Prostate gland (tissue), 2 donors: ENCODE results near the gene MTURN. TPM values are rescaled to one million over a fixed set of nuclear protein-coding genes. Genes with fewer than 3 reads are reported as not detected.
A peak's percentile ranks its signal among the peaks of the same experiment; 100 is the strongest.

Experiments
- DNase-seq: peaks from one replicate; pipeline ENCODE4 v3.0.0-alpha.2; 2019; ENCODE audit warnings: low spot score
- H3K27ac ChIP-seq, 2 donors: fragments of 200-600 bp; sonication (generic); 2 replicates each; pipeline ENCODE4 v1.5.1; 2017 to 2019
- H3K27me3 ChIP-seq: fragments of 200-600 bp; sonication (generic); replicated peaks from 2 replicates; pipeline ENCODE4 v1.5.1; 2019; ENCODE audit not compliant: insufficient read depth
- H3K36me3 ChIP-seq, 2 donors: fragments of 200-600 bp; sonication (generic); 1 replicate in 1 of 2; 2 replicates in 1 of 2; pipeline versions ENCODE4 v1.5.1 to v1.8.1; 2017 to 2019
- H3K4me1 ChIP-seq: fragments of 200-600 bp; sonication (generic); replicated peaks from 2 replicates; pipeline ENCODE4 v1.5.1; 2019
- H3K4me3 ChIP-seq, 2 donors: fragments of 200-600 bp; sonication (generic); 2 replicates each; pipeline ENCODE4 v1.5.1; 2017 to 2019
- H3K9me3 ChIP-seq: fragments of 200-600 bp; sonication (generic); 2 replicates; pipeline ENCODE4 v1.5.1; 2017
- CTCF ChIP-seq, 4 experiments: fragments of 200-600 bp in 2 of 4; fragments of 450-650 bp in 2 of 4; sonication (generic) in 2 of 4; IDR thresholded peaks; 1 replicate in 3 of 4; 2 replicates in 1 of 4; pipeline ENCODE4 v1.5.1; 2016 to 2019; ENCODE audit warnings: antibody characterized with exemption in 4 of 4, mild to moderate bottlenecking in 2 of 4, moderate library complexity in 2 of 4
- POLR2A ChIP-seq: fragments of 450-650 bp; IDR thresholded peaks from one replicate; pipeline ENCODE4 v1.6.1; 2016; ENCODE audit warnings: antibody characterized with exemption, mild to moderate bottlenecking
- POLR2AphosphoS5 ChIP-seq: sonication (generic); formaldehyde crosslinking; IDR thresholded peaks from one replicate; pipeline ENCODE4 v1.6.1; 2017; ENCODE audit warnings: antibody characterized with exemption
- WGBS: methylation state at CpG from one replicate; pipeline ENCODE4 v1.1.5; 2018; 5-methylcytosine and 5-hydroxymethylcytosine counted together
- intact Hi-C: fragments of 100-400 bp; cut with DNase I; formaldehyde crosslinking; loops from one replicate; pipeline ENCODE4 v1.14.2; 2022
- total RNA-seq, 2 donors: library from RNA; depleted of rRNA; stranded (reverse); fragments of >200 nt; gene quantifications; one replicate each; pipeline ENCODE4 v1.1.0, GENCODE V29; 2016

The MTURN gene
- total RNA-seq, 2 donors from 2014 or later: 22.6 to 26.9 TPM

GRCh38 chr7:30117896-30118295 is 16.9 kb upstream of the MTURN start:
- intact Hi-C loops: no loop called here
- H3K36me3 ChIP-seq: no peaks in the 10 kb centered on the region
- no peak for DNase-seq
- TF ChIP-seq POLR2AphosphoS5: no peak
- TF ChIP-seq CTCF (IDR thresholded peaks at IDR 0.05): no peak
- no peak for TF ChIP-seq POLR2A
- WGBS: 89% methylated on average over 4 of the region's 4 CpGs
- no peaks in the 10 kb centered on the region for H3K9me3 ChIP-seq
- no peaks in the 10 kb centered on the region for H3K27me3 ChIP-seq
- no peaks in the 10 kb centered on the region for H3K4me1 ChIP-seq
- H3K4me3 ChIP-seq: no peak overlapping the region
- no peak overlapping the region for H3K27ac ChIP-seq

- 86% methylated on average over 4 of the region's 4 CpGs for WGBS
- Histone ChIP-seq H3K9me3 (no peaks in the 10 kb centered on the region), H3K4me1 (no peaks in the 10 kb centered on the region), H3K36me3 (no peaks in the 10 kb centered on the region), H3K4me3 (no peak overlapping the region), H3K27me3 (no peaks in the 10 kb centered on the region), H3K27ac (no peak overlapping the region)
- DNase-seq: no peak
- no peak for TF ChIP-seq CTCF (IDR thresholded peaks at IDR 0.05)
- TF ChIP-seq POLR2AphosphoS5: no peak
- TF ChIP-seq POLR2A: no peak
- intact Hi-C loops: no loop called here
Measured at GRCh38 chr7:30119890-30120577, 14.8 kb upstream of the MTURN start.

GRCh38 chr7:30133736-30134610 is 813 bp upstream of the MTURN start:
- Histone ChIP-seq H3K36me3 (no peaks in the 10 kb centered on the region), H3K27ac (peak overlapping the region; percentile 92 to 95), H3K27me3 (no peaks in the 10 kb centered on the region), H3K9me3 (no peaks in the 10 kb centered on the region), H3K4me1 (no peaks in the 10 kb centered on the region), H3K4me3 (peak overlapping the region; percentile 69 to 86)
- DNase-seq: no peak
- TF ChIP-seq POLR2A (no peak), POLR2AphosphoS5 (no peak), CTCF (IDR thresholded peaks at IDR 0.05) (no peak)
- intact Hi-C loops: no loop called here
- 31% methylated on average over 13 of the region's 13 CpGs for WGBS

DNA sequence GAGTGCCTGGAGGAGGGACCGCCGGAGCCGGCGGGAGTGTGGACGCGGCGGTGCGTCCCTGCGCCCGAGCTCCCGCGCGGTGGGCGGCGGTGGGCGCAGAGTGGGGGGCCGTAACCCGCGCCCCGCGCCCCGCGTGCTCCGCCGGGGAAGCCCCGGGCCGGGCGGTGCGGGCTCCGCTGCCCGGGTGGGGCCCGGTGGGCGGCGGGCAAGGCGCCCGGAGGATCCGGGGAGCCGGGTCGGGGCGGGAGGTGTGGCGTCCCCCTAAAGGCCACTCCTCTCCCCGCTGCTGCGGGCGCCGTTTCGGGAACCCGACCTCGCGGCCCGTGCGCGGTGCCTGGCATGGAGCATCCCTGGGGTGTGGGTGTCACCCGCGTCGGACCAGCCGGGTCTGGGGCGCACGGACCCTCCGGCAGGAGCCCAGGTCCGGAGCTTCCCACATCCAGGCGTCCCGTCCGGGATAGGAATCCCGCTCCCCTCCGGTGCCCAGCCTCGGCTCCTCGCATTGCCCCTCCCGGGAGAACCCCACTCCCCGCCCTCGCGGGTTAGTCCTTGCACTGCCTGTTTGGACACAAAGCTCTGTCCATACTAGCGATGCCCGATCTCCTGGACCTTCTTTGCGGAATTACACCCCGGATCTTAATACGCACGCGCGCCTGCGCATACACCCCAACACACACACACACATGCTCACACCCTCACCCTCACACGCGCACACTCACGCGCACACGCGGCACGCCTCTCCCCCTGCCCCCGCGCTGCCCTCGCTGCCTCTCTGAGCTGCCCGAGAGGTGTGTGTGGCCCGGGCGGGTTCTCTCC is 723 bp downstream of the MTURN start:
- peak; percentile 44 for DNase-seq
- H3K9me3 ChIP-seq: no peaks in the 10 kb centered on the region
- H3K4me3 ChIP-seq: peak overlapping the region; percentile 69 to 86
- peak; percentile 50 for TF ChIP-seq POLR2AphosphoS5
- peak; percentile 35 for TF ChIP-seq POLR2A
- TF ChIP-seq CTCF (IDR thresholded peaks at IDR 0.05): peak in 1 of 4 experiments; percentile 4
- intact Hi-C loops: no loop called here
- under 1% methylated on average over 45 of the region's 93 CpGs for WGBS
- no peaks in the 10 kb centered on the region for H3K4me1 ChIP-seq
- peak overlapping the region; percentile 92 to 95 for H3K27ac ChIP-seq
- H3K36me3 ChIP-seq: no peaks in the 10 kb centered on the region
- no peaks in the 10 kb centered on the region for H3K27me3 ChIP-seq
